Heart right ventricle (tissue), 16 donors: ENCODE measurements around the gene TRMT112. TPM values are rescaled to one million over a fixed set of nuclear protein-coding genes. Genes with fewer than 3 reads are reported as not detected.

Source experiments
- ATAC-seq, 8 donors: fragments of 200-7000 bp; cut with Tn5 transposase; one replicate each; pipeline ENCODE4 v1.9.1; 2020; ENCODE audit warnings: mild to moderate bottlenecking in 8 of 8, moderate library complexity in 8 of 8, moderate number of reproducible peaks in 1 of 8
- DNase-seq, 2 donors: peaks; one replicate each; pipeline ENCODE4 v3.0.0-alpha.2; 2020
- H3K27ac ChIP-seq, 10 donors: fragments of 200-600 bp; sonication (generic) in 2 of 10; one replicate each; pipeline versions ENCODE4 v1.5.0 to v1.8.0; 2020 to 2022; ENCODE audit warnings: mild to moderate bottlenecking in 3 of 10
- H3K27me3 ChIP-seq, 7 donors: fragments of 200-600 bp; one replicate each; pipeline ENCODE4 v1.8.0; 2021 to 2022; ENCODE audit warnings: mild to moderate bottlenecking in 2 of 7
- H3K36me3 ChIP-seq, 9 donors: fragments of 200-600 bp; sonication (generic) in 1 of 9; one replicate each; pipeline versions ENCODE4 v1.5.0 to v1.8.0; 2020 to 2022; ENCODE audit warnings: mild to moderate bottlenecking in 2 of 9
- H3K4me1 ChIP-seq, 9 donors: fragments of 200-600 bp; sonication (generic) in 1 of 9; one replicate each; pipeline versions ENCODE4 v1.5.0 to v1.8.0; 2020 to 2022; ENCODE audit warnings: mild to moderate bottlenecking in 4 of 9
- H3K4me3 ChIP-seq, 10 donors: fragments of 200-600 bp; sonication (generic) in 2 of 10; one replicate each; pipeline versions ENCODE4 v1.5.0 to v1.8.0; 2020 to 2022; ENCODE audit warnings: mild to moderate bottlenecking in 7 of 10, moderate library complexity in 2 of 10
- H3K9me3 ChIP-seq, 11 donors: fragments of 200-600 bp in 10 of 11; sonication (generic) in 2 of 11; one replicate each; pipeline versions ENCODE4 v1.5.0 to v1.8.0; 2013 to 2022; ENCODE audit warnings: mild to moderate bottlenecking in 2 of 11, control low read depth in 1 of 11, moderate library complexity in 1 of 11
- WGBS, 2 donors: extraction: QIAGEN DNeasy Blood & Tissue Kit; methylation state at CpG; one replicate each; pipeline ENCODE4 v1.1.7; 2013; ENCODE audit warnings: inconsistent platforms in 1 of 2; 5-methylcytosine and 5-hydroxymethylcytosine counted together
- intact Hi-C, 10 donors: fragments of 100-400 bp; cut with DNase I; formaldehyde crosslinking; loops; one replicate each; pipeline versions ENCODE4 v1.11.1 to v1.14.2; 2022
- polyA plus RNA-seq, 2 donors: library from polyadenylated mRNA; stranded (reverse); fragments of 200-250 nt; gene quantifications; one replicate each; pipeline ENCODE4 v1.2.3, GENCODE V29; 2013
- total RNA-seq, 10 donors: library from RNA; stranded (reverse); fragmentation: NEBNext Ultra II Directional in 3 of 10; extraction: Animal tissue kit (Norgen Biotek cat#: 25700) in 3 of 10; gene quantifications; one replicate each; pipeline versions ENCODE4 v1.2.1 to v1.2.4, GENCODE V29; 2021 to 2023
- TF ChIP-seq, protein P1 (sequence below), 9 donors: fragments of 200-600 bp; sonication (generic) in 2 of 9; IDR thresholded peaks; one replicate each; pipeline versions ENCODE4 v1.5.0 to v1.8.0; 2021 to 2022; ENCODE audit warnings: antibody characterized with exemption in 9 of 9, mild to moderate bottlenecking in 5 of 9, moderate library complexity in 1 of 9
- donor health status: Arrhythmogenic right ventricular cardiomyopathy.
- donor health status: ischemic (EF 13 %, LVEDD 7.1; RV severe dilation, severe dysfunction).
- donor health status: healthy with polysubstance abuse.
- donor health status: DM: no; HTN: yes; CAD: no.
- donor health status: DM: no; HTN: no; CAD: no.
- donor health status: ischemic (EF 25% LVEDD 6.9; RV normal size, moderate dysfunction).
- donor health status: ischemic (EF 25% LVEDD 5.7; RV mildly dilated, moderate dysfunction).
- donor health status: healthy.
- donor health status: DM: yes; HTN: yes; CAD: no.
- donor health status: Ischemic cardiomyopathy.
- donor health status: ischemic (EF 35%, LVEDD 5.7; RV mildly dilated, moderate dysfunction).
- donor health status: nonischemic (EF 11% LVEDD 7.7; RV severe dilation, severe dysfunction).
- donor health status: DM: yes; HTN: yes; CAD: no.
- donor health status: PGD.
- donor health status: ischemic (EF 29% LVEDD 5.4; RV normal size, mild dysfunction).
- donor health status: nonischemic (EF 23%, LVEDD 6.1; RV moderate dilation, normal function).

TRMT112 gene
- total and polyA plus RNA-seq, 12 donors: 68.7 to 208 (median 92.2) TPM

GRCh38 chr11:64331569-64332371, 14.4 kb upstream of the TRMT112 start:
- Histone ChIP-seq H3K4me3 (no peak overlapping the region), H3K36me3 (no peaks in the 10 kb centered on the region), H3K4me1 (peaks cover 2 to 27% (median 20%) of the 10 kb centered on the region in 9 donors), H3K9me3 (no peaks in the 10 kb centered on the region), H3K27me3 (no peaks in the 10 kb centered on the region), H3K27ac (peak overlapping the region in 3 of 10 donors; percentile 5 to 51 (median 21))
- TF ChIP-seq, protein P1, sequence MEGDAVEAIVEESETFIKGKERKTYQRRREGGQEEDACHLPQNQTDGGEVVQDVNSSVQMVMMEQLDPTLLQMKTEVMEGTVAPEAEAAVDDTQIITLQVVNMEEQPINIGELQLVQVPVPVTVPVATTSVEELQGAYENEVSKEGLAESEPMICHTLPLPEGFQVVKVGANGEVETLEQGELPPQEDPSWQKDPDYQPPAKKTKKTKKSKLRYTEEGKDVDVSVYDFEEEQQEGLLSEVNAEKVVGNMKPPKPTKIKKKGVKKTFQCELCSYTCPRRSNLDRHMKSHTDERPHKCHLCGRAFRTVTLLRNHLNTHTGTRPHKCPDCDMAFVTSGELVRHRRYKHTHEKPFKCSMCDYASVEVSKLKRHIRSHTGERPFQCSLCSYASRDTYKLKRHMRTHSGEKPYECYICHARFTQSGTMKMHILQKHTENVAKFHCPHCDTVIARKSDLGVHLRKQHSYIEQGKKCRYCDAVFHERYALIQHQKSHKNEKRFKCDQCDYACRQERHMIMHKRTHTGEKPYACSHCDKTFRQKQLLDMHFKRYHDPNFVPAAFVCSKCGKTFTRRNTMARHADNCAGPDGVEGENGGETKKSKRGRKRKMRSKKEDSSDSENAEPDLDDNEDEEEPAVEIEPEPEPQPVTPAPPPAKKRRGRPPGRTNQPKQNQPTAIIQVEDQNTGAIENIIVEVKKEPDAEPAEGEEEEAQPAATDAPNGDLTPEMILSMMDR (IDR thresholded peaks at IDR 0.05): peak in 7 of 9 donors; percentile 38 to 70 (median 49)
- 41 to 44% methylated on average over 20 of the region's 20 CpGs for WGBS, 2 donors
- ATAC-seq: peak; percentile 64 to 83 (median 73)
- peak; percentile 68 to 73 for DNase-seq
- intact Hi-C loops: no loop called here

GRCh38 chr11:64330888-64331287, 13.5 kb upstream of the TRMT112 start:
- no peaks in the 10 kb centered on the region for H3K36me3 ChIP-seq
- no peak for DNase-seq
- intact Hi-C loops: no loop called here
- H3K4me3 ChIP-seq: no peak overlapping the region
- WGBS, 2 donors: 82 to 86% methylated on average over 11 of the region's 11 CpGs
- H3K9me3 ChIP-seq: no peaks in the 10 kb centered on the region
- H3K4me1 ChIP-seq: peaks cover 2 to 27% (median 20%) of the 10 kb centered on the region in 9 donors
- TF ChIP-seq, protein P1 (IDR thresholded peaks at IDR 0.05): no peak
- H3K27me3 ChIP-seq: no peaks in the 10 kb centered on the region
- ATAC-seq: no peak
- H3K27ac ChIP-seq: no peak overlapping the region

DNA sequence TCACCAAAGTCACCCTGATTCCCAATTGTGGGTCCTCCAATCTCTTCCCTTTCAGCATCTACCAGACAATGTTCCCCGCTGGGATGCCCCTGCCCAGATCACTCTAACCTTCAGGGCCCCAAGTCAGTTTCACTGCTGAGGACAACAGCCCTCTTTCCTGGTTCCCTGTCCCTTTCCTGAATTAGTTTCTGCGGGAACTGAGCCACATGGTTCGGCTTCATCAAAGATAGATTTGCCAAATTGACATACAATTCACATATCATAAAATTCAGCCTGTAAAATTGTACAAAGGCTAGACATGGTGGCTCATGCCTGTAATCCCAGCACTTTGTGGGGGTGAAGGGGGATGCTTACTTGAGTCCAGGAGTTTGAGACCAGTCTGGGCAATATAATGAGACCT, 10.6 kb upstream of the TRMT112 start:
- Histone ChIP-seq H3K27ac (no peak overlapping the region), H3K4me1 (peaks cover 2 to 25% (median 16%) of the 10 kb centered on the region in 9 donors), H3K4me3 (no peak overlapping the region), H3K27me3 (no peaks in the 10 kb centered on the region), H3K36me3 (peaks cover 0 to 4% (median 0%) of the 10 kb centered on the region in 9 donors), H3K9me3 (no peaks in the 10 kb centered on the region)
- ATAC-seq (no peak), DNase-seq (no peak)
- intact Hi-C loops: no loop called here
- TF ChIP-seq, protein P1 (IDR thresholded peaks at IDR 0.05): no peak
- WGBS, 2 donors: 79 to 86% methylated on average over 3 of the region's 3 CpGs

- Histone ChIP-seq H3K4me3 (no peak overlapping the region), H3K36me3 (peaks cover 0 to 10% (median 0%) of the 10 kb centered on the region in 9 donors), H3K4me1 (peaks cover 2 to 25% (median 16%) of the 10 kb centered on the region in 9 donors), H3K27ac (no peak overlapping the region), H3K9me3 (no peaks in the 10 kb centered on the region), H3K27me3 (no peaks in the 10 kb centered on the region)
- TF ChIP-seq, protein P1 (IDR thresholded peaks at IDR 0.05): no peak
- intact Hi-C loops: no loop called here
- DNase-seq: no peak
- ATAC-seq: no peak
- 86 to 90% methylated on average over 2 of the region's 2 CpGs for whole genome bisulfite sequencing, 2 donors
Observed at GRCh38 chr11:64327375-64327774, 10.0 kb upstream of the TRMT112 start.
